Uterus (tissue), 2 donors: Measurements from ENCODE around the gene ULK4.

Source experiments
- CTCF ChIP-seq, 4 experiments: fragments of 200-600 bp in 2 of 4; fragments of 450-650 bp in 2 of 4; sonication (generic) in 2 of 4; IDR thresholded peaks; one replicate each; pipeline ENCODE4 v1.5.1; 2016 to 2019; ENCODE audit warnings: antibody characterized with exemption in 4 of 4, mild to moderate bottlenecking in 2 of 4, moderate library complexity in 1 of 4
- POLR2A ChIP-seq, 2 donors: fragments of 450-650 bp; IDR thresholded peaks; one replicate each; pipeline ENCODE4 v1.6.1; 2016; ENCODE audit warnings: antibody characterized with exemption in 2 of 2, mild to moderate bottlenecking in 1 of 2, moderate library complexity in 1 of 2

GRCh38 chr3:41683666-41684350 lies 278.1 kb downstream of the ULK4 start:
- TF ChIP-seq POLR2A (IDR thresholded peaks at IDR 0.05) (no peak), CTCF (IDR thresholded peaks at IDR 0.05) (no peak)
